ENCODE measurements around the gene KIAA0319L. TPM values are rescaled to one million over a fixed set of nuclear protein-coding genes. Genes with fewer than 3 reads are reported as not detected.

Gene KIAA0319L
- polyA plus RNA-seq, 1 donor from 2014 or later: 38.1 TPM

- Histone ChIP-seq H3K9ac (ENCODE audit: low read length) (no peak overlapping the region), H3K4me3 (ENCODE audit: low read length) (no peak overlapping the region), H3K36me3 (ENCODE audit: insufficient read depth, low read length) (no peaks in the 10 kb centered on the region), H3K27ac (ENCODE audit: low read length) (no peak overlapping the region), H3K9me2 (ENCODE audit: insufficient read depth, low read length) (no peaks in the 10 kb centered on the region), H3K79me2 (replicated peaks; ENCODE audit: insufficient read depth, low read length) (peaks cover 5% of the 10 kb centered on the region), H2AFZ (ENCODE audit: low read depth, low read length) (no peak overlapping the region), H3K4me2 (ENCODE audit: low read length) (no peak overlapping the region), H3K9me3 (ENCODE audit: low read length) (no peaks in the 10 kb centered on the region), H3K27me3 (ENCODE audit: insufficient read depth, low read depth, low read length) (no peaks in the 10 kb centered on the region), H4K20me1 (ENCODE audit: insufficient read depth) (no peaks in the 10 kb centered on the region), H3F3A (ENCODE audit: insufficient read depth, low read length, poor library complexity, severe bottlenecking) (no peaks in the 10 kb centered on the region)
- TF ChIP-seq EZH2 (IDR thresholded peaks at IDR 0.05; ENCODE audit: borderline replicate concordance, insufficient read depth, low read length, poor library complexity, severe bottlenecking) (no peak), CTCF (IDR thresholded peaks at IDR 0.05; ENCODE audit: poor library complexity, severe bottlenecking) (no peak), RAD21 (conservative IDR thresholded peaks at IDR 0.05) (no peak), MXI1 (conservative IDR thresholded peaks at IDR 0.05; ENCODE audit: poor library complexity, severe bottlenecking) (no peak), EP300 (conservative IDR thresholded peaks at IDR 0.05; ENCODE audit: poor library complexity, severe bottlenecking) (no peak), POLR2AphosphoS5 (IDR thresholded peaks at IDR 0.05) (no peak), SMC3 (conservative IDR thresholded peaks at IDR 0.05; ENCODE audit: poor library complexity) (no peak)
- TF ChIP-seq, protein P1, sequence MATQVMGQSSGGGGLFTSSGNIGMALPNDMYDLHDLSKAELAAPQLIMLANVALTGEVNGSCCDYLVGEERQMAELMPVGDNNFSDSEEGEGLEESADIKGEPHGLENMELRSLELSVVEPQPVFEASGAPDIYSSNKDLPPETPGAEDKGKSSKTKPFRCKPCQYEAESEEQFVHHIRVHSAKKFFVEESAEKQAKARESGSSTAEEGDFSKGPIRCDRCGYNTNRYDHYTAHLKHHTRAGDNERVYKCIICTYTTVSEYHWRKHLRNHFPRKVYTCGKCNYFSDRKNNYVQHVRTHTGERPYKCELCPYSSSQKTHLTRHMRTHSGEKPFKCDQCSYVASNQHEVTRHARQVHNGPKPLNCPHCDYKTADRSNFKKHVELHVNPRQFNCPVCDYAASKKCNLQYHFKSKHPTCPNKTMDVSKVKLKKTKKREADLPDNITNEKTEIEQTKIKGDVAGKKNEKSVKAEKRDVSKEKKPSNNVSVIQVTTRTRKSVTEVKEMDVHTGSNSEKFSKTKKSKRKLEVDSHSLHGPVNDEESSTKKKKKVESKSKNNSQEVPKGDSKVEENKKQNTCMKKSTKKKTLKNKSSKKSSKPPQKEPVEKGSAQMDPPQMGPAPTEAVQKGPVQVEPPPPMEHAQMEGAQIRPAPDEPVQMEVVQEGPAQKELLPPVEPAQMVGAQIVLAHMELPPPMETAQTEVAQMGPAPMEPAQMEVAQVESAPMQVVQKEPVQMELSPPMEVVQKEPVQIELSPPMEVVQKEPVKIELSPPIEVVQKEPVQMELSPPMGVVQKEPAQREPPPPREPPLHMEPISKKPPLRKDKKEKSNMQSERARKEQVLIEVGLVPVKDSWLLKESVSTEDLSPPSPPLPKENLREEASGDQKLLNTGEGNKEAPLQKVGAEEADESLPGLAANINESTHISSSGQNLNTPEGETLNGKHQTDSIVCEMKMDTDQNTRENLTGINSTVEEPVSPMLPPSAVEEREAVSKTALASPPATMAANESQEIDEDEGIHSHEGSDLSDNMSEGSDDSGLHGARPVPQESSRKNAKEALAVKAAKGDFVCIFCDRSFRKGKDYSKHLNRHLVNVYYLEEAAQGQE (IDR thresholded peaks at IDR 0.05; ENCODE audit: borderline replicate concordance): no peak
Measured at GRCh38 chr1:35603468-35603867, 46.3 kb upstream of the KIAA0319L start.

DNA sequence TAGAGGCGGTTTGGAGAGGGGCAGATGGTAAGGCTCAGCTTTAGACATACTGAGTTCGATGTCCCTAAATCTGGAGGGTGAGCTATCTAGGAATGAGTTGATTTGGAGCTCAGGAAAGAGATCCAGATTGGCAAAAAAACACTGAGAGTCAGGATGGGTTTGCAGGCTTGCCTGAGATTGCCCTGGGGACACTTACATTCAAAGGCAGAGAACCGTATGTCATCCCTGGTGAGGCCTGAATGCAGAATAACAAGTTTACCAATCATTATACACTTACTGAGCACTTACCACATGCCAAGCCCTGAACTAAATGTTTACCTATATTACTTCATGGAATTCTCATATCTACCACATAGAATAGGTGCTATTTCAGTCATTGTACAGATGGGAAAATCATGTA is 43.4 kb upstream of the KIAA0319L start:
- no peaks in the 10 kb centered on the region for H3K9me2 ChIP-seq (ENCODE audit: insufficient read depth, low read length)
- no peak overlapping the region for H3K4me2 ChIP-seq (ENCODE audit: low read length)
- TF ChIP-seq EZH2 (IDR thresholded peaks at IDR 0.05; ENCODE audit: borderline replicate concordance, insufficient read depth, low read length, poor library complexity, severe bottlenecking) (no peak), TAF1 (IDR thresholded peaks at IDR 0.05; ENCODE audit: low read depth) (no peak), POLR2AphosphoS5 (IDR thresholded peaks at IDR 0.05) (no peak), EP300 (conservative IDR thresholded peaks at IDR 0.05; ENCODE audit: poor library complexity, severe bottlenecking) (no peak), SMC3 (conservative IDR thresholded peaks at IDR 0.05; ENCODE audit: poor library complexity) (no peak), MXI1 (conservative IDR thresholded peaks at IDR 0.05; ENCODE audit: poor library complexity, severe bottlenecking) (no peak), CTCF (IDR thresholded peaks at IDR 0.05; ENCODE audit: poor library complexity, severe bottlenecking) (no peak), RAD21 (conservative IDR thresholded peaks at IDR 0.05) (no peak)
- TF ChIP-seq, protein P1 (IDR thresholded peaks at IDR 0.05; ENCODE audit: borderline replicate concordance): no peak
- no peaks in the 10 kb centered on the region for H3K9me3 ChIP-seq (ENCODE audit: low read length)
- H3K27me3 ChIP-seq (ENCODE audit: insufficient read depth, low read depth, low read length): no peaks in the 10 kb centered on the region
- H4K20me1 ChIP-seq (ENCODE audit: insufficient read depth): no peaks in the 10 kb centered on the region
- H3K27ac ChIP-seq (ENCODE audit: low read length): no peak overlapping the region
- no peak overlapping the region for H2AFZ ChIP-seq (ENCODE audit: low read depth, low read length)
- H3K79me2 ChIP-seq (replicated peaks; ENCODE audit: insufficient read depth, low read length): no peaks in the 10 kb centered on the region
- no peak overlapping the region for H3K4me3 ChIP-seq (ENCODE audit: low read length)
- H3K36me3 ChIP-seq (ENCODE audit: insufficient read depth, low read length): no peaks in the 10 kb centered on the region
- no peak overlapping the region for H3K9ac ChIP-seq (ENCODE audit: low read length)
- H3F3A ChIP-seq (ENCODE audit: insufficient read depth, low read length, poor library complexity, severe bottlenecking): no peaks in the 10 kb centered on the region
